ENCODE data around the gene TMEM217.

The TMEM217 gene

DNA sequence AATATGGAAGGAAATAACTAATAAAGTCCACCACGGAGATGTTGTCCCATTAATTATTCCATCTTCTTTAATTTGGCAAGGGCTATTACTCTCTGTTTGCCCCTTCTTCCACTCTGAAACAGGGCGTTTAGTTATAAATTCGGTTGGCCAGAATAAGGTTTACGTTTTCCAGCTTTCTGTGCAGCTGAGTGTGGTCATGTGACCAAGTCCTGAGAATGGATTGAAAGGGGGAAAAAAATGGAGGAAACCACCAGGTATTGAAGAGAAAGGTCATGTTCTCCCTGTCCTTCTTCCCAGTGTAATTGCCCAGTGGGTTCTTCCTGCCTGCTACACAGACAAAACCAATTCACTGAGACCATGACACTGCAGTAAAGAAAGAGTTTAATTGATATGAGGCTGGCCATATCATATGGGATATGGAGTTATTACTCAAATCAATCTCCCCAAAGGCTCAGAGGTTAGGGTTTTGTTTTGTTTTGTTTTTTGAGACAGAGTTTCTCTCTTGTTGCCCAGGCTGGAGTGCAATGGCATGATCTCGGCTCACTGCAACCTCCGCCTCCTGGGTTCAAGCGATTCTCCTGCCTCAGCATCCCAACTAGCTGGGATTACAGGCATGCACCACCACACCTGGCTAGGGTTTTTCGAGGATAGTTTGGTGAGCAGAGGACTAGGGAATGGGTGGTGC is 14.7 kb downstream of the TMEM217 start:
- DNase-seq (ENCODE audit: low read depth), result no peak

GRCh38 chr6:37242429-37243052 is 15.4 kb downstream of the TMEM217 start:
- DNase-seq (ENCODE audit: low read depth), result peak; percentile 99

GRCh38 chr6:37241775-37242428 is 16.0 kb downstream of the TMEM217 start:
- peak; percentile 12 for DNase-seq (ENCODE audit: low read depth)

DNA sequence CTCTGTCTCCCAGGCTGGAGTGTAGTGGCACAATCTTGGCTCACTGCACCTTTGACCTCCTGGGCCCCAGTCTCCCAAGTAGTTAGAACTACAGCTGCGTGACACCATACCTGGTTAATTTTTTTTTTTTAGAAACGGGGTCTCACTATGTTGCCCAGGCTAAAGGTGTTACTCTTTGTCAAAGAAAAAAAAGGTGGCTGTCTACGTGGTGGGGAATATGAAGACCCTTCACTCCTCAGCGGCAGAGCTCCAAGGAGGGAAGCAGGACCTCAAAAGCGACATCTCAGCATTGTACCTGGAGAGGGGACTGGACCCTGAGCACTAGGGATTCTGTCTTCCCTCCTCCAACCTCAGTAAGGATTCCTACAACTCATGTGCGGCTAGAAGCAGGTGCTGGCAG is 16.8 kb downstream of the TMEM217 start:
- no peak for DNase-seq (ENCODE audit: low read depth)

DNA sequence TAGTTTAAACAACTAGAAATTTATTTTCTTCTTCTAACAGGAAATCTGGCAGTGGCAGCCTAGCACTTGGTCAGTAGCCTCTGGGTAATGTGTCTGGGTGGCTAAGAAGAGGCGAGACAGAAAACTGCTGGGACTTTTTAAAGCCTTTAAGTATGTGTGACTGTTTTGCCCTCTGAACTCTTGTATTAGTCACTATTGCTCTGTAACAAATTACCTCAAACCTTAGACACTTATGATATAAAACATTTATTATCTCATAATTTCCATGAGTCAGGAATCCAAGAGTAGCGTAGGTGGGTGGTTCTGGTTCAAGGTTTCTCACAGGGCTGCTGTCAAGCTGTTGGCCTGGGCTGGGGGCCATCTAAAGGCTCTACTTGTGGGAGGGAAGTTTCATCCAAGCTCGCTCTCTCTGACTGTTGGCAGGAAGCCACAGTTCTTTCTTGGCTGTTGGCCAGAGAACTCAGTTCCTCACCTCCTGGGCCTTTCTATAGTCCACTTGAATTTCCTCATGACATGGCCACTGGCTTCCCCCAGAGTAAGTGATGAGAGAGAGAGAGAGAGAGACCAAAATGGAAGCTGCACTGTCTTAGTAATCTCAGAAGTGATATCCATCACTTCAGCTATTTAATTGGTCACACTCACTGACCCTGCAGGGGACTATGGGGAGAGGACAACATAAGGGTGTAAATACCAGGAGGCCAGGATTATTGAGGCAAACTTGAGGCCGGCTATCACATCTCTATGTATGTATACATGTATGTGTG is 17.8 kb downstream of the TMEM217 start:
- DNase-seq (ENCODE audit: low read depth), result peak; percentile 97

DNA sequence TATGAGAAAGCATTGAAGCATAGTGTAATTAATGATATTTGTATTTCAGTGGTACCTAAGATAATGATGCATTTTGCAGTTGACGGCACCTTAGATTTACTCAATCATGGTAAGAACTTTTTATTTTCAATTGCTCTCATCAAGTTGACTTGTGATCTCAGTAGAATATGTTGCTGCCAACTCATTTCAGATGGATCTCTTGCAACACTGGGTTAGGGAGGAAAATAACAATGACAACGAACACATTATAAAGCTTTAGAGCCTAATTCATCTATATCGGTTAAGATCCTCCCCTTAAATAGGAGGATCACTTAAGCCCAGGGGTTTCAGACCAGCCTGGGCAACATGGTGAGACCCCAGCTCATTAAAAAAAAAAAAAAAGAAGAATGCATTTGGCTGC is 18.4 kb downstream of the TMEM217 start:
- no peak for DNase-seq (ENCODE audit: low read depth)

- DNase-seq (ENCODE audit: low read depth), result no peak
Measured at GRCh38 chr6:37238381-37238780, 19.6 kb downstream of the TMEM217 start.

DNA sequence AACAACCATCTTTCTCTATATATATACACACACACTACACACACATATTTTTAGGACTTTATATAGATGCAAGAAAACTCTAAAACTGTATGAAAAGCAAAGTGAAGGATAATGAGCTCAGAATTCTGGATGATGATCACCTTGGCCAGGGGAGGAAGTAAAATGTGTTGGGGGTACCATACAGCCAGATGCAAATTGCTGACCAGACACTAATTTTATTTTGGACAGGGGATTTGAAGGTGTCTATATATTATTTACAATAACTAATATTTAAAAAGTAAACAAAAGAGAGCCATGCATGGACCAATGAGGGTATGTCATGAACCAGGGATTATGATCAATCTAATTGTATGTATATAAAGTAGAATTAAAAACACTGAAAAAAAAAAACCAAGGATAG is 20.2 kb downstream of the TMEM217 start:
- no peak for DNase-seq (ENCODE audit: low read depth)

- DNase-seq (ENCODE audit: low read depth), result peak; percentile 37
Measured at GRCh38 chr6:37236921-37237320, 21.0 kb downstream of the TMEM217 start.

DNA sequence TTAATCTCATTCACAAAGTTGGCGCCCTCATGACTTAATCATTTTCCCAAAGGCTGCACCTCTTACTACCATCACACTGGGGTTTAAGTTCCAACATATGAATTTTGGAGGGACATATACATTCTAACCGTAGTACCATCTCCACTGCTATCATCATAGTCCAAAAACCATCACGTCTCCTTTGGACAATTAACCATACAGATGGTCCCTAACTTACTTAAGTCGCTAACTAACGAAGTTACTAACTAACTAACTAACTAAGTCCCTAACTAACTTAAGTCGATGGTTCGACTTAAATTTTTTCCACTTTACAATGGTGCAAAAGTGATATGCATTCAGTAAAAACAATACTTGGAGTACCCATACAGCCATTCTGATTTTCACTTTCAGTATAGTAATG is 24.4 kb downstream of the TMEM217 start:
- DNase-seq (ENCODE audit: low read depth), result no peak

DNA sequence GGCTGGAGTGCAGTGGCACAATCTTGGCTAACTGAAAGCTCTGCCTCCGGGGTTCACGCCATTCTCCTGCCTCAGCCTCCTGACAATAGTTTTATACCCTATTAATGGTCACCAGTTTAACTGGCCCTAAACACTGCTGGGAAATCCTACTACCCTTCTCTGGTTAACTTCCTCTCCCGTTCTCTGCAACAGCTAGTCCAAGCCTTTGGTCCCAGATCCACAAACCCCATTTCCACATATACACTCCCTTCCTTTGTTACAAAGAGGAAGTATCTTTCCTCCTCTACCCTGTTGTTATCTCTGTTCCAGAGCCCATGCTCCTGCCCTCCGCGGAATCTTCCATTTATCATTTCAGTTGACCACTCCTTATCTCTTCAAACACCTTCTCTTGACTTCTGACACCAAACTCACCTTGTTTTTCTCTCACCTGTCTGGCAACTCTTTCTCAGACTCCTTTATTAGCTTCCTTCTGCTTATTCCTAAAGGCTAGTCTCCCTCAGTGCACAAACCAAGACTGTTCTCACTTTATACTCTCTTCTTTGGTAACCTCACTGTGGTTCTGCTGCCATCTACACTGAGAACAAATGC is 25.4 kb downstream of the TMEM217 start:
- no peak for DNase-seq (ENCODE audit: low read depth)

- DNase-seq (ENCODE audit: low read depth), result no peak
Measured at GRCh38 chr6:37230104-37230503, 27.8 kb downstream of the TMEM217 start.

- no peak for DNase-seq (ENCODE audit: low read depth)
Measured at GRCh38 chr6:37225350-37226169, 32.4 kb downstream of the TMEM217 start.

GRCh38 chr6:37222992-37223391 is 35.0 kb downstream of the TMEM217 start:
- no peak for DNase-seq (ENCODE audit: low read depth)

- peak; percentile 93 for DNase-seq (ENCODE audit: low read depth)
Measured at GRCh38 chr6:37222125-37222967, 35.6 kb downstream of the TMEM217 start.

- DNase-seq (ENCODE audit: low read depth), result no peak
Measured at GRCh38 chr6:37221585-37222124, 36.3 kb downstream of the TMEM217 start.

- no peak for DNase-seq (ENCODE audit: low read depth)
Measured at GRCh38 chr6:37218511-37218910, 39.4 kb downstream of the TMEM217 start.

DNA sequence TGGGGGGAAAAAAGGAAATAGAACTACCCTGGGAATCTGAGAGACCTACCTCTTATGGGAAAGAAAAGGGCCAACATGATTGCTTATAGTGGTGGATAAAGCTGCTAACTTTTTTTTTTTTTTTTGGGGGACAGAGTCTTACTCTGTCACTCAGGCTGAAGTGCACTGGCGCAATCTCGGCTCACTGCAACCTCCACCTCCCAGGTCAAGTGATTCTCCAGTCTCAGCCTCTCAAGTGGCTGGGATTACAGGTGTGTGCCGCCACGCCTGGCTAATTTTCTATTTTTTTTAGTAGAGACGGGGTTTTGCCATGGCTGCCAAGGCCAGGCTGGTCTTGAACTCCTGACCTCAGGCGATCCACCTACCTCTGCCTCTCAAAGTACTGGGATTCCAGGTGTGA is 39.9 kb downstream of the TMEM217 start:
- DNase-seq (ENCODE audit: low read depth), result no peak

GRCh38 chr6:37212268-37212667 is 45.7 kb downstream of the TMEM217 start:
- no peak for DNase-seq (ENCODE audit: low read depth)

DNA sequence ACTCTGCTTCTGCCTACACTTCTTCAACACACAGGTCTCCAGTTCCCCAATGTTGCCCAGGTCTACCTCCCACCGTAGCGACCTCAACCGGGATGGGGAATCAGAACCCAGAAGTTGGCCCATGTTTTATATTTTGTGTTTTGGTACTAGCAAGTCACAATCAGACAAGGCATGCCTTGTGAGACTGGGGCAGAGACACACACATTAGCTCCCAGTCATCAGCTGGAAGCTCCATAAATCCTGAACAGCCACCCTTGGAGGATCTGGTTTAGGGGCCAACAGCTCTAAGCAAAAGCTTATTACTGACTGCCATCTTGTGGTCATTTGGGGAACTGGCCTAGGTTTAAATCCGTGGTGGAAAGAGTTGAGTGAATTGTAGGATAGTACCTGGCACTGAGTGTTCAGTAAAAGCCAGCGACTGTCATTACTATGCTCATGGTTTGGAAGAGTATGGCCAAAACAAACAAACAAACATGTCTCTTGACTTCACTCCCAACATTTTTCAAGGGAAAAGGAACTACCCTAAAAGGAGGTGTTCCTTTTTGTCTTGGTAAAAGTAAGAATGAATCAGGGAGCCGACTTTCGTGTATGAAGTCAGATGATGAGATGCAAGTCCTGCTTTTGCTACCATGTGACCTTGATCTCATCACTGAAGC is 47.5 kb downstream of the TMEM217 start:
- DNase-seq (ENCODE audit: low read depth), result peak; percentile 85
